ENCODE data around the gene ZNF536.

DNA sequence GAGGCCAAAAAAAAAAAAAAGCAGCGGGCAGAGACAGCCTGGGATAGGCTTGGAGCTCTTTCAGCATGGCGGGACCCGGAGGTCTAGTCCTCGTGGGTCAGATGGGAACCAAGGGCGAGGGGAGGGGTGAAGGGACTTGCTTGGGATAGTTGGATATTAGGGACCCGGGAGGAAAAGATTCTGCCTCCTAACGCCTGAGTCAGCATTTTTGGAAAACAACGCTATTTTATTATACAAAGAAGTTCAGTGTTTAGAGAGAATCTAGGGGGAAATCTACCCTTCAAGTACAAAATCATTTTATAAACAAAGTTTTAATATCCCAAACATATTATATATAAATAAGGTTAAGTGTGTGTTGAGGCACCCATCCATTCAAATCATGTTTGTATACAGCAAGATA is 156.7 kb downstream of the ZNF536 start:
- TF ChIP-seq CTCF (IDR thresholded peaks at IDR 0.05; ENCODE audit: low read depth, low read length) (no peak), POLR2A (IDR thresholded peaks at IDR 0.05; ENCODE audit: extremely low read depth, insufficient read length) (no peak)
- TF ChIP-seq, protein P1, sequence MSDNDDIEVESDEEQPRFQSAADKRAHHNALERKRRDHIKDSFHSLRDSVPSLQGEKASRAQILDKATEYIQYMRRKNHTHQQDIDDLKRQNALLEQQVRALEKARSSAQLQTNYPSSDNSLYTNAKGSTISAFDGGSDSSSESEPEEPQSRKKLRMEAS (IDR thresholded peaks at IDR 0.05; ENCODE audit: low read depth, low read length), result no peak
